H1 (cell line): ENCODE measurements around the gene WSCD1. TPM values are rescaled to one million over a fixed set of nuclear protein-coding genes. Genes with fewer than 3 reads are reported as not detected.

ENCODE experiments used
- CTCF ChIA-PET: fragments of 300-600 bp; sonication (Branson Sonifier 250); formaldehyde crosslinking; loops from one replicate; lab custom pipeline; 2021; ENCODE audit not compliant: partially characterized antibody; lab: Charles Lee
- POLR2A ChIA-PET: fragments of 300-600 bp; sonication (Branson Sonifier 250); formaldehyde crosslinking; loops from one replicate; lab custom pipeline; 2021; ENCODE audit warnings: inconsistent platforms; ENCODE audit not compliant: partially characterized antibody; lab: Charles Lee
- DNase-seq, 2 experiments: peaks; one replicate each; pipeline versions ENCODE4 v3.0.0 to v3.0.0-alpha.2; 2010 to 2022; ENCODE audit warnings: low spot score in 2 of 2, low read depth in 1 of 2, mixed read lengths in 1 of 2
- FAIRE-seq: peaks from 2 replicates; lab custom pipeline; 2011; peaks lifted over from hg19 to GRCh38; lab: Jason Lieb, UNC
- H2AFZ ChIP-seq: 2 replicates; pipeline ENCODE4 v1.8.1; 2012; ENCODE audit warnings: low read length, inconsistent platforms
- H2AK5ac ChIP-seq: 2 replicates; pipeline ENCODE4 v1.6.1; 2013; ENCODE audit warnings: low read depth, low read length
- H2BK120ac ChIP-seq: replicated peaks from 2 replicates; pipeline ENCODE3; 2013; ENCODE audit warnings: low read depth, low read length, inconsistent platforms
- H2BK12ac ChIP-seq: 2 replicates; pipeline ENCODE4 v1.6.1; 2013; ENCODE audit warnings: low read depth, low read length
- H2BK15ac ChIP-seq: 2 replicates; pipeline ENCODE4 v1.6.1; 2013; ENCODE audit warnings: low read length
- H2BK20ac ChIP-seq: 2 replicates; pipeline ENCODE4 v1.6.1; 2013; ENCODE audit warnings: low read length
- H2BK5ac ChIP-seq: 2 replicates; pipeline ENCODE4 v1.6.1; 2013; ENCODE audit warnings: low read depth, low read length
- H3K14ac ChIP-seq: 2 replicates; pipeline ENCODE4 v1.6.1; 2013; ENCODE audit warnings: inconsistent platforms; ENCODE audit not compliant: insufficient read length
- H3K18ac ChIP-seq: 2 replicates; pipeline ENCODE4 v1.6.1; 2013; ENCODE audit warnings: low read length; ENCODE audit errors: extremely low read depth
- H3K23ac ChIP-seq: 2 replicates; pipeline ENCODE4 v1.6.1; 2013; ENCODE audit warnings: inconsistent platforms; ENCODE audit not compliant: insufficient read length
- H3K23me2 ChIP-seq: 2 replicates; pipeline ENCODE4 v1.6.1; 2013; ENCODE audit warnings: low read depth, low read length
- H3K27ac ChIP-seq: 2 replicates; pipeline ENCODE4 v1.6.1; 2011; ENCODE audit warnings: low read depth, low read length, inconsistent platforms
- H3K27me3 ChIP-seq, 4 experiments: replicated peaks in 1 of 4; 1 replicate in 1 of 4; 2 replicates in 3 of 4; pipeline versions ENCODE4 v1.6.1 to v1.8.1; 2011 to 2013; ENCODE audit warnings: low read length in 3 of 4, mild to moderate bottlenecking in 3 of 4, inconsistent platforms in 2 of 4, mixed read lengths in 2 of 4, moderate library complexity in 1 of 4; ENCODE audit not compliant: control insufficient read depth in 3 of 4, insufficient read depth in 3 of 4; ENCODE audit errors: extremely low read depth in 1 of 4
- H3K36me3 ChIP-seq, 4 experiments: 2 replicates each; pipeline versions ENCODE4 v1.6.1 to v1.8.1; 2011 to 2013; ENCODE audit warnings: mild to moderate bottlenecking in 4 of 4, low read length in 3 of 4, moderate library complexity in 2 of 4, control low read depth in 1 of 4, inconsistent platforms in 1 of 4; ENCODE audit not compliant: insufficient read depth in 4 of 4, control insufficient read depth in 2 of 4
- H3K4ac ChIP-seq: replicated peaks from 2 replicates; pipeline ENCODE3; 2013; ENCODE audit warnings: low read length, low read depth, mixed read lengths, inconsistent platforms; ENCODE audit not compliant: insufficient read length
- H3K4me1 ChIP-seq, 4 experiments: replicated peaks in 1 of 4; 1 replicate in 1 of 4; 2 replicates in 3 of 4; pipeline versions ENCODE4 v1.6.1 to v1.8.1; 2011 to 2013; ENCODE audit warnings: low read length in 3 of 4, inconsistent platforms in 2 of 4, mixed read lengths in 1 of 4; ENCODE audit not compliant: insufficient read depth in 4 of 4, control insufficient read depth in 3 of 4
- H3K4me2 ChIP-seq, 2 experiments: 2 replicates each; pipeline versions ENCODE4 v1.6.1 to v1.8.1; 2011 to 2013; ENCODE audit warnings: low read depth in 2 of 2, low read length in 2 of 2, control low read depth in 1 of 2, inconsistent platforms in 1 of 2, mild to moderate bottlenecking in 1 of 2; ENCODE audit not compliant: insufficient read depth in 1 of 2
- H3K4me3 ChIP-seq, 4 experiments: fragments of 200-600, 300-600 bp in 1 of 4; sonication (generic), shearing (Covaris generic), sonication (Bioruptor Twin) in 1 of 4; 2 replicates each; pipeline versions ENCODE4 v1.5.1 to v1.8.1; 2011 to 2016; ENCODE audit warnings: low read length in 4 of 4, low read depth in 3 of 4, control low read depth in 2 of 4, inconsistent platforms in 2 of 4, mild to moderate bottlenecking in 2 of 4, mixed read lengths in 1 of 4, moderate library complexity in 1 of 4; ENCODE audit not compliant: insufficient read depth in 2 of 4; ENCODE audit errors: extremely low read depth in 1 of 4
- H3K56ac ChIP-seq: replicated peaks from 2 replicates; pipeline ENCODE3; 2013; ENCODE audit warnings: low read depth, mild to moderate bottlenecking, mixed read lengths, low read length, inconsistent platforms; ENCODE audit not compliant: insufficient read length
- H3K79me1 ChIP-seq: 2 replicates; pipeline ENCODE4 v1.6.1; 2013; ENCODE audit warnings: low read depth, low read length, control low read depth
- H3K79me2 ChIP-seq, 2 experiments: 2 replicates each; pipeline versions ENCODE4 v1.6.1 to v1.8.1; 2012 to 2013; ENCODE audit warnings: low read length in 2 of 2, mild to moderate bottlenecking in 2 of 2, inconsistent platforms in 1 of 2; ENCODE audit not compliant: insufficient read depth in 2 of 2, control insufficient read depth in 1 of 2
- H3K9ac ChIP-seq, 4 experiments: replicated peaks in 1 of 4; 1 replicate in 1 of 4; 2 replicates in 3 of 4; pipeline versions ENCODE4 v1.6.1 to v1.8.1; 2011 to 2013; ENCODE audit warnings: low read depth in 3 of 4, low read length in 3 of 4, control low read depth in 2 of 4, mild to moderate bottlenecking in 2 of 4, moderate library complexity in 2 of 4, inconsistent platforms in 1 of 4; ENCODE audit errors: extremely low read depth in 1 of 4
- H3K9me3 ChIP-seq, 2 experiments: 2 replicates each; pipeline versions ENCODE4 v1.6.1 to v1.8.1; 2012 to 2013; ENCODE audit warnings: mild to moderate bottlenecking in 2 of 2, moderate library complexity in 2 of 2, control low read depth in 1 of 2, inconsistent platforms in 1 of 2, low read depth in 1 of 2, low read length in 1 of 2, mixed read lengths in 1 of 2; ENCODE audit not compliant: insufficient read depth in 2 of 2
- H4K20me1 ChIP-seq, 2 experiments: replicated peaks in 1 of 2; 2 replicates each; pipeline versions ENCODE3 to v1.8.1; 2011 to 2013; ENCODE audit warnings: inconsistent platforms in 2 of 2, low read length in 2 of 2, mild to moderate bottlenecking in 1 of 2; ENCODE audit not compliant: insufficient read depth in 2 of 2, control insufficient read depth in 1 of 2
- H4K5ac ChIP-seq: 2 replicates; pipeline ENCODE4 v1.6.1; 2013; ENCODE audit warnings: low read length, low read depth, mixed read lengths, inconsistent platforms; ENCODE audit not compliant: insufficient read length
- H4K8ac ChIP-seq: 2 replicates; pipeline ENCODE4 v1.8.0; 2013; ENCODE audit warnings: mild to moderate bottlenecking, moderate library complexity, low read length, inconsistent platforms; ENCODE audit not compliant: insufficient read depth; ENCODE audit errors: extremely low read depth
- H4K91ac ChIP-seq: replicated peaks from 2 replicates; pipeline ENCODE3; 2013; ENCODE audit warnings: low read length, mixed read lengths, inconsistent platforms; ENCODE audit not compliant: insufficient read length
- CHD1 ChIP-seq: IDR thresholded peaks from 2 replicates; pipeline ENCODE4 v1.6.1; 2012; ENCODE audit warnings: low read depth, low read length, improper control_type of control experiment
- YY1 ChIP-seq: IDR thresholded peaks from 2 replicates; pipeline ENCODE4 v1.6.1; 2011; ENCODE audit warnings: low read depth, mild to moderate bottlenecking, low read length
- WGBS, 2 experiments: shearing (Covaris generic) in 1 of 2; methylation state at CpG; one replicate each; pipeline versions ENCODE4 v1.1.6 to v1.1.7; 2013 to 2015; ENCODE audit warnings: low lambda C conversion rate in 2 of 2, mixed read lengths in 2 of 2, inconsistent platforms in 1 of 2, low coverage in 1 of 2, missing lambda C conversion rate in 1 of 2; ENCODE audit not compliant: insufficient replicate concordance in 2 of 2, insufficient coverage in 1 of 2, insufficient read length in 1 of 2; ENCODE audit errors: extremely low coverage in 1 of 2, missing lambda C conversion rate in 1 of 2; 5-methylcytosine and 5-hydroxymethylcytosine counted together
- polyA plus RNA-seq, 7 experiments: library from polyadenylated mRNA; depleted of rRNA in 3 of 7; stranded (reverse) in 5 of 7; unstranded in 2 of 7; fragments of >200 nt in 5 of 7; fragments of 200-250 nt in 2 of 7; gene quantifications; 1 replicate in 5 of 7; 2 replicates in 1 of 7; 4 replicates in 1 of 7; pipeline versions ENCODE4 v1.2.1 to v1.2.3, GENCODE V29; 2011 to 2013; ENCODE audit warnings: missing spikeins in 2 of 7, mixed read lengths in 2 of 7
- total RNA-seq: library from RNA; stranded (reverse); fragmentation: NEBNext Ultra II Directional; extraction: Animal tissue kit (Norgen Biotek cat#: 25700); gene quantifications from 2 replicates; pipeline ENCODE4 v1.2.1, GENCODE V29; 2021

WSCD1 gene
- total and polyA plus RNA-seq, 2 of the 8 experiments (the other 6 are each of a cell fraction or from before 2014, with no cell fraction given), result 21.9 to 39.0 TPM

DNA sequence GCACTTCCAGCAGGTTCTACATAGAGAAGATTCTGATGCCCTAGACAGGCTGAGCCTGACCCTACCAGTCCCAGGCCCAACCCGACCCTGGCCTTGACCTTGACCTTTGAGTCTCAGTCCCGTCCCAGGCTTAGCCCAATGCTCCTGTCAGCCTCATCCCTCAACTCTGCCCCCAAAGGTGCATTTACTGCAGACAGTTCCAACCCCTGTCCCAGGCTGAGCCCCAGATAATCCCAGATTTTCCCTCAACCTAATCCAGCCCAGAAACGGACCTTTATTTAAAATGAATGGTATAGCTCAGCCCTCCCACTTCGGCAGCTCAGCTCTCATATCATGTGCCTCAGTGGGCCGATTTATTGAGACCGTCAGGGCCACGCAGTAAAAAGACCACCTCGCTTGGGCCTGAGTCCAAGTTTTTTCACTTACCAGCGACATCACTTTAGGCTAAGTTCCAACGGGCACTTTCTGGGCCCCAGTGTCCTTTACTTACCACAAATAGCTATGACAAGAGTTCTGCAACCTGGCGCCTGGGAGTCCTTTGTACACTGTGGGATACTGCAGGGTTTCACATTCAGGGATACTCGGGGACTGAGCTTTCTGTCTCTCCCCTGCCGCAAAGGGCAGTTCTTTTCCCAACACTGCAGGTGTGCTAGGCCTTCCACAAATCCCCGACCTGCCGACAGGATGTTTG lies 89.5 kb downstream of the WSCD1 start:
- Histone ChIP-seq H3K36me3 (no peaks in the 10 kb centered on the region), H3K23ac (no peak overlapping the region), H3K18ac (peak overlapping the region; percentile 53), H4K5ac (peak overlapping the region; percentile 4), H2AK5ac (0 out of 2 replicates have a peak overlapping the region, but pooled peaks have one; percentile 86), H2BK20ac (peak overlapping the region; percentile 90; the same call in 1 of the 2 replicates), H3K14ac (no peak overlapping the region), H3K79me2 (no peaks in the 10 kb centered on the region), H3K27ac (no peak overlapping the region), H4K91ac (peak overlapping the region; percentile 42), H2BK120ac (no peak overlapping the region), H2AFZ (no peak overlapping the region), H3K9me3 (no peaks in the 10 kb centered on the region), H4K8ac (peak overlapping the region; percentile 20; the same call in 1 of the 2 replicates), H3K79me1 (no peaks in the 10 kb centered on the region), H4K20me1 (no peaks in the 10 kb centered on the region), H2BK15ac (no peak overlapping the region), H3K9ac (no peak overlapping the region; a peak in 1 of 7 replicates), H2BK5ac (no peak overlapping the region), H3K56ac (no peak overlapping the region), H3K23me2 (no peaks in the 10 kb centered on the region), H2BK12ac (peak overlapping the region; percentile 91; the same call in 1 of the 2 replicates), H3K27me3 (no peaks in the 10 kb centered on the region; a peak in 1 of 7 replicates), H3K4me2 (no peak overlapping the region), H3K4me1 (peaks cover 9 to 25% (median 20%) of the 10 kb centered on the region in 4 experiments), H3K4ac (no peak overlapping the region), H3K4me3 (no peak overlapping the region)
- CTCF ChIA-PET, result no interaction called here
- DNase-seq (no peak), FAIRE-seq (no peak)
- TF ChIP-seq CHD1 (no peak), YY1 (no peak)
- POLR2A ChIA-PET, result no interaction called here
- 92% methylated on average over 14 of the region's 15 CpGs; no CpG with 5 or more reads in 1 of the 2 experiments for WGBS, 2 experiments
